ENCODE measurements around the gene CDX2.

CDX2 gene

DNA sequence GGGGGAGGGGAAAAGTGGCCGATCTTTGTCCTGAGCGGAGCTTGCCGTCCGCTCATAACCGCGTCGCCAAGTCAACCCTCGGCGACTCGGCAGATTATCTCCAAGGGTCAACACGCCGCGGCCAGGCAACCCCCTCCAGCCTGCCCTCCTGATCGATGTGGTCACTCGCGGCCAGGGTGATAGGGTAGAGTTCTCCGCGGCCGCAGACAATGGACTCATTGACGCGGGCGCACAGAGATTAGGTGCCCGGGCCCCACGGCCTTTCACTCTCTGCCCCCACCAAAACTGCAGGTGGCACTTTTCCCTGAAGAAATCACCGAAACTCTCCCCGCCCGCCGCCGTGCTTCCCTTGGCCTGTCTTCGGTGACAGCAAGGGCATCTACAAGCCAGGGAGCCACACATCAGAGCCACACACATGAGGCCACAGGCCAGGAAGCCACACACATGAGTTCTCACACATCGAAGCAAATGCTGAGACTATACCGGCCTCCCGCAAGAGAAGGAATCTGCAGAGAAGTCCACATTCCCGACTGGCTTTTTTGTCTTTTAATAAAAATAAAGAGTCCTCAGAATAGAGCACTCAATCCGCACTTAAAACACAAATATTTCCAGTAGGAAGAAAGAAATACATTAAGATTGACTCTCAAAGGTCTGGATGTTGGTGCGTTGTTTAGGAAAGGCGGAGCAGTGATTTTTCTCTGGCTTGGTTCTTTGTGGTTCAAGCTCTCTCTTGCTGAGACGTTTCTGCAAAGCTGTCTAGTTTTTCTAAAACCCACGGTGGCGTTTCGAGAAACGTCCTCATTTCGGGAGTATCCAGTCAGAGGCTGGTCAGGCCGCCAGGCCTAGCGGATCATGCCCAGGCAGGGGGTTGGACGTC, 50.8 kb downstream of the CDX2 start:
- DNase-seq (ENCODE audit: low read depth, low spot score): no peak

GRCh38 chr13:27917121-27917947, 51.8 kb downstream of the CDX2 start:
- DNase-seq (ENCODE audit: low read depth, low spot score): no peak

- DNase-seq (ENCODE audit: low read depth, low spot score): no peak
Measured at GRCh38 chr13:27915301-27916207, 53.6 kb downstream of the CDX2 start.

DNA sequence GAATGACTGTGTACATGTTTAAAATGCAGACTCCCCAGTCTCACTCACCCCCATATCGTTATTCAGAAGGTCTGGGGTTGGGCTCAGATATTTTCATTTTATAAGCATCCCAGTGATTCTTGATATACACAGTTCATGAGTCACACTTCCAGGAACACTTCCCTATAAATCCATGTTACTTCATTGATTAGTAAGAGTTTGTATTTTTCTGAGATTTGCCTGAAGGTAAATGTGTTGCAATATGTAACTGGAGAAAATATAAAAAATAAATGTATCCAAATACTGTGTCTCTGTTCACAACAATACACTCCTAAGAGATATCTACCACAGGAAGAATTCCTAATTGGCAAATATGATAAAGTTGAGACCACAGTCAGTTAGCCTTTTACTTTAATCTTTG, 56.0 kb downstream of the CDX2 start:
- DNase-seq (ENCODE audit: low read depth, low spot score): no peak

DNA sequence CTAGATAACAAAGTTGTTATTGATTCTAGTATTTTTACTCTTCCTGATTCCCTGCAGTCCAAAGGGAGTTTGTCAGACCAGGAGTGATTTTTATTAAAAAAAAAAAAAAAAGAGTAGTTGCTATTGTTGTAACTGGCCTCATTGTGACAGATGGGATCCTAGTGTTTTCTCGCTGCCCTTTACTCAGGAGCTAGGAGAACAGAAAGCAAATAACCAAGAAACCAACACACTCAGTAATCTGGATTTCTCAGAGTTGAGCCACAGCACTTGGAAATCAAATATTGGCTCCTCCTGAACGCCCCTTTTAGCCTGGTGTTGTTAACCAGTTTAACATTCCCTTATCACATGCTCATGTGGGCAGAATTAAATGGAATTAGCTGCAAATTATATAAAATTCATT, 57.6 kb downstream of the CDX2 start:
- DNase-seq (ENCODE audit: low read depth, low spot score): no peak
